ENCODE data around the gene CD44.

Gene CD44

DNA sequence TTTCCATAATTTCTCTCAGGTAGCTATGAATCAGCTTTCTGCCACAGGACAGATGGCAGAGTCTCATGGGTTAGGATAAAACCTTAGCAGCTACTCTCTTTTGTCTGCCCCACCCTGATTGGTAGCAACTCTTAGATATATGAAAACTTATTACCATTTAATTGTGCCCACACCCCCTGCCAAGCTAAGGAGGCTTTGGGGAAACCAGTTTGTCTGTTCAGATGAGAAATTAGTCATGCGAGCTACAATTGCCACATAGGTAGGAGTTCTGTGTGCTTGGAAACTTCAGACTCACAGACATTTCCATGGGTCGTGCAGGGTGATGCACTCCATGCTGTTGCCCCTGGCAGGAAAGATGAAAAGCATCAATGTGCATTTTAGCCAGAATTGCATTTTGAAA is 39.9 kb downstream of the CD44 start:
- 83% methylated on average over 2 of the region's 2 CpGs for WGBS (ENCODE audit: insufficient coverage)
- H3K4me3 ChIP-seq (ENCODE audit: control insufficient read depth in 1 of 7, extremely low read depth in 1 of 7, insufficient read depth in 4 of 7, low read depth in 2 of 7, low read length in 6 of 7) = no peak overlapping the region
- CTCF ChIA-PET = interaction anchor here (1.4 to 4.1 kb wide), 5 partner anchors 12 to 126 kb away, joined by 3 to 26 read pairs (median 5); no protein-coding TSS in a partner anchor
- POLR2A ChIA-PET = interaction anchor here (0.9 kb wide), 1 partner anchor 181 kb away, joined by 3 read pairs; no protein-coding TSS in a partner anchor
- peaks cover 39 to 71% (median 55%) of the 10 kb centered on the region in 4 experiments for H3K36me3 ChIP-seq (ENCODE audit: control insufficient read depth in 4 of 4, insufficient read depth in 4 of 4, low read length in 3 of 4)
- H3K27me3 ChIP-seq (replicated peaks in 2 of 5; ENCODE audit: control insufficient read depth in 4 of 5, insufficient read depth in 5 of 5, low read length in 4 of 5) = no peaks in the 10 kb centered on the region
- no peak overlapping the region for H3K27ac ChIP-seq (ENCODE audit: insufficient read depth in 1 of 2, low read depth in 1 of 2, low read length in 2 of 2, poor library complexity in 1 of 2, severe bottlenecking in 2 of 2)
- DNase-seq = no peak
- peaks cover 7 to 20% (median 12%) of the 10 kb centered on the region in 4 experiments for H3K4me1 ChIP-seq (ENCODE audit: control extremely low read depth in 1 of 4, control insufficient read depth in 4 of 4, insufficient read depth in 4 of 4, low read length in 3 of 4)
- H3K9me3 ChIP-seq (ENCODE audit: control extremely low read depth in 1 of 5, control insufficient read depth in 4 of 5, insufficient read depth in 2 of 5, low read depth in 1 of 5, low read length in 4 of 5) = no peaks in the 10 kb centered on the region

- H3K27ac ChIP-seq (ENCODE audit: insufficient read depth in 1 of 2, low read depth in 1 of 2, low read length in 2 of 2, poor library complexity in 1 of 2, severe bottlenecking in 2 of 2) = no peak overlapping the region
Observed at GRCh38 chr11:35179466-35180135, 40.6 kb downstream of the CD44 start.

GRCh38 chr11:35180317-35181233 is 41.6 kb downstream of the CD44 start:
- WGBS (ENCODE audit: insufficient coverage) = 100% methylated on average over 5 of the region's 5 CpGs

More at GRCh38 chr11:35179466-35180135, 40.6 kb downstream of the CD44 start:
- H3K4me3 ChIP-seq (ENCODE audit: control insufficient read depth in 1 of 7, extremely low read depth in 1 of 7, insufficient read depth in 4 of 7, low read depth in 2 of 7, low read length in 6 of 7) = no peak overlapping the region
- H3K27me3 ChIP-seq (replicated peaks in 2 of 5; ENCODE audit: control insufficient read depth in 4 of 5, insufficient read depth in 5 of 5, low read length in 4 of 5) = no peaks in the 10 kb centered on the region
- no peak for DNase-seq
- CTCF ChIA-PET = interaction anchor here (1.3 to 4.1 kb wide), 10 partner anchors 8 to 210 kb away, joined by 3 to 26 read pairs (median 4); partner anchors contain the start of gene CD44
- no peaks in the 10 kb centered on the region for H3K9me3 ChIP-seq (ENCODE audit: control extremely low read depth in 1 of 5, control insufficient read depth in 4 of 5, insufficient read depth in 2 of 5, low read depth in 1 of 5, low read length in 4 of 5)
- POLR2A ChIA-PET = interaction anchor here (0.6 to 0.7 kb wide), 2 partner anchors 139 to 1103 kb away, joined by 3 to 4 read pairs; no protein-coding TSS in a partner anchor
- 90% methylated on average over 2 of the region's 2 CpGs for WGBS (ENCODE audit: insufficient coverage)
- H3K36me3 ChIP-seq (ENCODE audit: control insufficient read depth in 4 of 4, insufficient read depth in 4 of 4, low read length in 3 of 4) = peaks cover 44 to 78% (median 59%) of the 10 kb centered on the region in 4 experiments
- peaks cover under 1 to 13% (median 5%) of the 10 kb centered on the region in 4 experiments for H3K4me1 ChIP-seq (ENCODE audit: control extremely low read depth in 1 of 4, control insufficient read depth in 4 of 4, insufficient read depth in 4 of 4, low read length in 3 of 4)

DNA sequence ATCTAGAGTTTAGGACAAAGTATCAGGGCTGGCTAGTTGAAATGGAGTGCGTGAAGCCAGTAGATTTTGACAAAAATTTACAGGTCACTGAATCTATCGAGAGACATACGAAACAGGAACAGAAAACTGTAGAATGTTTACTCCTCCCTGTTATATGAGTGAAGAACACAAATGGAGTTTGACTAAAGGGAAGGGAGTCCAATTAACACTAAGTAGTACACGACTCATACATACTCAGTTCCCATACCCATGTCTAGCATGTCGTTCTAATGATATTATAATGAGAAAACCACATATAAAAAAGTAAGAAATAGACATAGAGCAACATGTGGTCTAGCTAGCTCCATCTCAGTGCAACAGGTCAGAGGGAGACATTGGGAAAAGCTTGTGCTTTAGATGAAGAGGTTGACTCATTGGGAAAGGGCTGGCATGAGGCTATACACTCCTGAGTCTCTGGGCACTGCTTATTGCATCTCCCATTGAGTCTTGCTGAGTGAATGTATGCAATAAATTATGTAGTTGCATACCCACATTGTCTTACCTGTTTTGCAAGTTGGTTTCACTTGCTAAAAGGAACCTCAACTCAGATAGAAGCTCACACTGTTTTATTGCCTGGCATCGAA is 43.5 kb downstream of the CD44 start:
- Histone ChIP-seq H3K27me3 (replicated peaks in 2 of 5; ENCODE audit: control insufficient read depth in 4 of 5, insufficient read depth in 5 of 5, low read length in 4 of 5) (no peaks in the 10 kb centered on the region), H3K36me3 (ENCODE audit: control insufficient read depth in 4 of 4, insufficient read depth in 4 of 4, low read length in 3 of 4) (peaks cover 42 to 90% (median 61%) of the 10 kb centered on the region in 4 experiments), H3K4me3 (ENCODE audit: control insufficient read depth in 1 of 7, extremely low read depth in 1 of 7, insufficient read depth in 4 of 7, low read depth in 2 of 7, low read length in 6 of 7) (no peak overlapping the region), H3K27ac (ENCODE audit: insufficient read depth in 1 of 2, low read depth in 1 of 2, low read length in 2 of 2, poor library complexity in 1 of 2, severe bottlenecking in 2 of 2) (no peak overlapping the region), H3K4me1 (ENCODE audit: control extremely low read depth in 1 of 4, control insufficient read depth in 4 of 4, insufficient read depth in 4 of 4, low read length in 3 of 4) (peaks cover 0 to 8% (median 0%) of the 10 kb centered on the region in 4 experiments), H3K9me3 (ENCODE audit: control extremely low read depth in 1 of 5, control insufficient read depth in 4 of 5, insufficient read depth in 2 of 5, low read depth in 1 of 5, low read length in 4 of 5) (no peaks in the 10 kb centered on the region)
- POLR2A ChIA-PET = interaction anchor here (0.6 kb wide), 1 partner anchor 186 kb away, joined by 3 read pairs; no protein-coding TSS in a partner anchor
- CTCF ChIA-PET = interaction anchor here (0.7 to 1.5 kb wide), 3 partner anchors 15 to 195 kb away, joined by 3 to 6 read pairs (median 4); no protein-coding TSS in a partner anchor
- DNase-seq = no peak
- WGBS (ENCODE audit: insufficient coverage) = 94% methylated on average over 2 of the region's 6 CpGs

More at GRCh38 chr11:35180317-35181233, 41.6 kb downstream of the CD44 start:
- no peaks in the 10 kb centered on the region for H3K9me3 ChIP-seq (ENCODE audit: control extremely low read depth in 1 of 5, control insufficient read depth in 4 of 5, insufficient read depth in 2 of 5, low read depth in 1 of 5, low read length in 4 of 5)
- DNase-seq = no peak
- H3K27me3 ChIP-seq (replicated peaks in 2 of 5; ENCODE audit: control insufficient read depth in 4 of 5, insufficient read depth in 5 of 5, low read length in 4 of 5) = no peaks in the 10 kb centered on the region
- peak overlapping the region in 1 of 2 experiments; percentile 1 for H3K27ac ChIP-seq (ENCODE audit: insufficient read depth in 1 of 2, low read depth in 1 of 2, low read length in 2 of 2, poor library complexity in 1 of 2, severe bottlenecking in 2 of 2)
- peaks cover 0 to 8% (median 0%) of the 10 kb centered on the region in 4 experiments for H3K4me1 ChIP-seq (ENCODE audit: control extremely low read depth in 1 of 4, control insufficient read depth in 4 of 4, insufficient read depth in 4 of 4, low read length in 3 of 4)
- ChIA-PET CTCF (interaction anchor here (0.7 to 4.1 kb wide), 9 partner anchors 9 to 209 kb away, joined by 3 to 26 read pairs (median 3); partner anchors contain the start of gene CD44), POLR2A (interaction anchor here (0.7 kb wide), 1 partner anchor 1103 kb away, joined by 3 read pairs; no protein-coding TSS in a partner anchor)
- H3K36me3 ChIP-seq (ENCODE audit: control insufficient read depth in 4 of 4, insufficient read depth in 4 of 4, low read length in 3 of 4) = peaks cover 50 to 88% (median 64%) of the 10 kb centered on the region in 4 experiments
- no peak overlapping the region for H3K4me3 ChIP-seq (ENCODE audit: control insufficient read depth in 1 of 7, extremely low read depth in 1 of 7, insufficient read depth in 4 of 7, low read depth in 2 of 7, low read length in 6 of 7)

- Histone ChIP-seq H3K27ac (ENCODE audit: insufficient read depth in 1 of 2, low read depth in 1 of 2, low read length in 2 of 2, poor library complexity in 1 of 2, severe bottlenecking in 2 of 2) (no peak overlapping the region), H3K9me3 (ENCODE audit: control extremely low read depth in 1 of 5, control insufficient read depth in 4 of 5, insufficient read depth in 2 of 5, low read depth in 1 of 5, low read length in 4 of 5) (no peaks in the 10 kb centered on the region), H3K4me3 (ENCODE audit: control insufficient read depth in 1 of 7, extremely low read depth in 1 of 7, insufficient read depth in 4 of 7, low read depth in 2 of 7, low read length in 6 of 7) (no peak overlapping the region), H3K27me3 (replicated peaks in 2 of 5; ENCODE audit: control insufficient read depth in 4 of 5, insufficient read depth in 5 of 5, low read length in 4 of 5) (no peaks in the 10 kb centered on the region), H3K36me3 (ENCODE audit: control insufficient read depth in 4 of 4, insufficient read depth in 4 of 4, low read length in 3 of 4) (peaks cover 36 to 90% (median 57%) of the 10 kb centered on the region in 4 experiments), H3K4me1 (ENCODE audit: control extremely low read depth in 1 of 4, control insufficient read depth in 4 of 4, insufficient read depth in 4 of 4, low read length in 3 of 4) (peaks cover 0 to 3% (median 0%) of the 10 kb centered on the region in 4 experiments)
- 100% methylated on average over 1 of the region's 2 CpGs for WGBS (ENCODE audit: insufficient coverage)
- DNase-seq = no peak
- ChIA-PET CTCF (interaction anchor here (0.7 to 1.5 kb wide), 5 partner anchors 16 to 196 kb away, joined by 3 to 6 read pairs (median 3); partner anchors contain the start of gene CD44), POLR2A (interaction anchor here (0.5 kb wide), 1 partner anchor 8 kb away, joined by 3 read pairs; no protein-coding TSS in a partner anchor)
Observed at GRCh38 chr11:35183326-35183925, 44.5 kb downstream of the CD44 start.

- POLR2A ChIA-PET = no interaction called here
- no peak for DNase-seq
- CTCF ChIA-PET = interaction anchor here (0.7 to 1.1 kb wide), 2 partner anchors 185 to 206 kb away, joined by 3 to 4 read pairs; no protein-coding TSS in a partner anchor
- no peaks in the 10 kb centered on the region for H3K4me1 ChIP-seq (ENCODE audit: control extremely low read depth in 1 of 4, control insufficient read depth in 4 of 4, insufficient read depth in 4 of 4, low read length in 3 of 4)
- H3K4me3 ChIP-seq (ENCODE audit: control insufficient read depth in 1 of 7, extremely low read depth in 1 of 7, insufficient read depth in 4 of 7, low read depth in 2 of 7, low read length in 6 of 7) = no peak overlapping the region
- 100% methylated on average over 2 of the region's 2 CpGs for WGBS (ENCODE audit: insufficient coverage)
- no peak overlapping the region for H3K27ac ChIP-seq (ENCODE audit: insufficient read depth in 1 of 2, low read depth in 1 of 2, low read length in 2 of 2, poor library complexity in 1 of 2, severe bottlenecking in 2 of 2)
- H3K27me3 ChIP-seq (replicated peaks in 2 of 5; ENCODE audit: control insufficient read depth in 4 of 5, insufficient read depth in 5 of 5, low read length in 4 of 5) = no peaks in the 10 kb centered on the region
- H3K36me3 ChIP-seq (ENCODE audit: control insufficient read depth in 4 of 4, insufficient read depth in 4 of 4, low read length in 3 of 4) = peaks cover 35 to 88% (median 59%) of the 10 kb centered on the region in 4 experiments
- H3K9me3 ChIP-seq (ENCODE audit: control extremely low read depth in 1 of 5, control insufficient read depth in 4 of 5, insufficient read depth in 2 of 5, low read depth in 1 of 5, low read length in 4 of 5) = no peaks in the 10 kb centered on the region
Observed at GRCh38 chr11:35185696-35186095, 46.7 kb downstream of the CD44 start.
